Immature natural killer cell (primary cell): ENCODE data around the gene GDAP1L1. TPM values are rescaled to one million over a fixed set of nuclear protein-coding genes. Genes with fewer than 3 reads are reported as not detected.
A peak's percentile ranks its signal among the peaks of the same experiment; 100 is the strongest.
"Not testable (repeated sequence)": the region's sequence is repeated elsewhere in the genome, so short reads cannot be mapped to it uniquely, and the experiment has no call there.

ENCODE experiments used
- DNase-seq, 3 donors: peaks; one replicate each; pipeline ENCODE4 v3.0.0; 2022; ENCODE audit warnings: mixed read lengths in 1 of 3
- H3K27ac Mint-ChIP-seq, 6 donors: one replicate each; pipeline ENCODE4 v1.8.0; 2020; ENCODE audit warnings: mixed read lengths in 6 of 6, mild to moderate bottlenecking in 5 of 6, inconsistent platforms in 4 of 6, moderate library complexity in 3 of 6
- H3K27me3 Mint-ChIP-seq, 3 donors: one replicate each; pipeline ENCODE4 v1.8.0; 2020 to 2021; ENCODE audit warnings: low read depth in 3 of 3, mild to moderate bottlenecking in 3 of 3, mixed read lengths in 3 of 3, moderate library complexity in 3 of 3, inconsistent platforms in 1 of 3
- H3K36me3 Mint-ChIP-seq, 3 donors: one replicate each; pipeline ENCODE4 v1.8.0; 2020; ENCODE audit warnings: mixed read lengths in 3 of 3, inconsistent platforms in 2 of 3, mild to moderate bottlenecking in 2 of 3
- H3K4me1 Mint-ChIP-seq, 2 donors: one replicate each; pipeline ENCODE4 v1.8.0; 2020; ENCODE audit warnings: inconsistent platforms in 2 of 2, mild to moderate bottlenecking in 2 of 2, mixed read lengths in 2 of 2, moderate library complexity in 1 of 2
- H3K4me3 Mint-ChIP-seq, 5 donors: one replicate each; pipeline ENCODE4 v1.8.0; 2020; ENCODE audit warnings: mild to moderate bottlenecking in 5 of 5, mixed read lengths in 5 of 5, inconsistent platforms in 3 of 5, moderate library complexity in 3 of 5
- H3K9me3 Mint-ChIP-seq, 6 donors: one replicate each; pipeline ENCODE4 v1.8.0; 2020; ENCODE audit warnings: mild to moderate bottlenecking in 6 of 6, mixed read lengths in 6 of 6, inconsistent platforms in 4 of 6, moderate library complexity in 3 of 6
- polyA plus RNA-seq, 3 donors: library from polyadenylated mRNA; unstranded; fragments of 300-500 nt; fragmentation: Illumina TruSeq; gene quantifications; one replicate each; pipeline ENCODE4 v1.2.3, GENCODE V29; 2021

GDAP1L1 gene
- polyA plus RNA-seq, 3 donors from 2014 or later: not detected

DNA sequence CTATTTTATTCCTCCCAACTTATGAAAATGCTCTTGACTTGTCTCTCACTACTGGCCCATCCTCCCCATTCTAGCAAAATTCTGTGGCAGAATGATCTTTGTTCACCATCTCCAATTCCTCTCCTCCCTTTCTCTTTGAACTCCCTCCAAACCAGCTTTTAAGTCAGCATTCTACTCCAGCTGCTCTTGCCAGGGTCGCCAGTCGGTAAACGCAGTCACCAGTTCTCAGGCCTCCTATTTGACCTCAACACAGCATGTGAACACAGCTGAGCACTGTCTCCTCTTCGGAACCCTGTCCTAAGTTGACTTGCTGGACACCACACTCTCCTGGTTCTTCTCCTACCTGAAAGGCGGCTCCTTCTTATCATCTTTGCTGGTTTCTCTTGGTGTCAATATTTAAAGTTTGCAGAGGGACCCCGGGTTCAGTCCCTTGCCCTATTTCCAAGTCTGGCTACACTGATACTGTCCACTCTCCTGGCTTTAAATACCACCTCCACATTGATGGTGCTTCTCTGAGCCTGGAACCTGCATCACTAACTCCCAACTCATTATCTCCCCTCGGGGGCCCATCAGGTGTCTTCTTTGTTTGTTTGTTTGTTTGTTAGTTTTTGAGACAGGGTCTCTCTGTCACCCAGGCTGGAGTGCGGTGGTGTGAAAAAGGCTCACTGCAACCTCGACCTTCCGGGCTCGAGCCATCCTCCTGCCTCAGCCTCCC, 27.4 kb downstream of the GDAP1L1 start:
- Mint-ChIP-seq H3K9me3 (no peaks in the 10 kb centered on the region), H3K4me1 (no peaks in the 10 kb centered on the region), H3K4me3 (no peak overlapping the region), H3K36me3 (peaks cover under 1 to 6% (median 5%) of the 10 kb centered on the region in 3 donors), H3K27me3 (peaks cover 0 to 2% (median 1%) of the 10 kb centered on the region in 3 donors), H3K27ac (no peak overlapping the region)
- DNase-seq: no peak

DNA sequence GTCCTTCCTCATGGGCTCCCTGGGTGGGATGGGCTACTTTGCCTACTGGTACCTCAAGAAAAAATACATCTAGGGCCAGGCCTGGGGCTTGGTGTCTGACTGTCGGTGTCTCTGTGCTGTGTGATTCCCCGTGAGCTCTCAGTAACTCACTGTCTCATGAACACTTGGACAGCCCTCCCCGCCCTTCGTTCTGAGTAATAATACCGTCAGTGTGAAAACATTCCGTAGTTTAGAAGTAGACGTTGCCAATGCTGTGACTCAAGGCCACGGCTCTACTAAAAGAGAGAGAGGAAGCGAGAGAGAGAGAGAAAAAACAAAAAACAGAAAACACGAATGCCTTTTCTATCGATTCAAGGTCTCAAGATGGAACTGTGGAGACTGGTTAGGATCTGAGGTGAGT, 32.1 kb downstream of the GDAP1L1 start:
- DNase-seq: no peak
- peaks cover 0 to 5% (median 0%) of the 10 kb centered on the region in 3 donors for H3K36me3 Mint-ChIP-seq
- H3K27ac Mint-ChIP-seq: peak overlapping the region in 1 of 6 donors; percentile 30
- no peaks in the 10 kb centered on the region for H3K9me3 Mint-ChIP-seq
- H3K4me1 Mint-ChIP-seq: peaks cover 4 to 7% of the 10 kb centered on the region in 2 donors
- peaks cover 0 to 2% (median 0%) of the 10 kb centered on the region in 3 donors for H3K27me3 Mint-ChIP-seq
- H3K4me3 Mint-ChIP-seq: no peak overlapping the region

DNA sequence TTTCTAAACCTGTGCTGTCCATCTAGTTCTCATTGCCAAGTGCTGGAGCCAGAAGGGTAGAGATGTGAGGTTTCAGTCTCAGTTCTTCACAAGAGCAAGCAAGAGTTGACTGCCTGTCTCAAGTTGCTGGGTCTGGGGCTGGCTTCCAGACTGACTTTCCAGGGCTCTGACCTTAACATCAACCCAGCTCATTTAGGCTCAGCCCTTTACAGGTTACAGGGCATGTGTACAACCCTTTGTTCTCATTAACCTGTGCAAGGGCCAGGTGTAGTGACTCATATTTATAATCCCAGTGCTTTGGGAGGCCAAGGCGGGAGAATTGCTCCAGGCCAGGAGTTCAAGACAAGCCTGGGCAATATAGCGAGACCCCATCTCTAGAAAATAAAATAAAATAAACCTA, 33.3 kb downstream of the GDAP1L1 start:
- Mint-ChIP-seq H3K27me3 (peaks cover 0 to 2% (median 0%) of the 10 kb centered on the region in 3 donors), H3K4me3 (no peak overlapping the region), H3K9me3 (no peaks in the 10 kb centered on the region), H3K27ac (no peak overlapping the region), H3K4me1 (peaks cover 4 to 7% of the 10 kb centered on the region in 2 donors), H3K36me3 (peaks cover 0 to 5% (median 0%) of the 10 kb centered on the region in 3 donors)
- DNase-seq: no peak

DNA sequence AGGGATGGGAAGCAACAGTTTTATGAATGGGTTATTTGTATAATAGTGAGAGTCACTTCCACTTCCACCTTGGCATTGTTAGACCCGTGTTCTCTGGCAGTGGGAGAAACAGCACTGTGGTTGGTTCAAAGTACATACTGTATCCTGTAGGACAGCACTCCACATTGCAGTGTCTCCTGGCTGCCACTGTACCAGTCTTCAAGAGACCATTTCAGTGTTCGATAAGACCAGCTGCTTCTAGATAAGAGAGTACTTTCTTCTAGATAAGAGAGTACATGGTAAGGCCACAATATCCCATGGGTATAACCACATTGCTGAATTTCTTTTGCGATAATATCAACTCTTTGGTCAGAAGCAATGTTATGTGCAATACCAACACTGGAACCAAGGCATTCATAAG, 35.1 kb downstream of the GDAP1L1 start:
- Mint-ChIP-seq H3K9me3 (no peaks in the 10 kb centered on the region), H3K36me3 (peaks cover 0 to 4% (median 0%) of the 10 kb centered on the region in 3 donors), H3K27ac (no peak overlapping the region), H3K4me1 (peaks cover 4 to 7% of the 10 kb centered on the region in 2 donors), H3K4me3 (no peak overlapping the region), H3K27me3 (no peaks in the 10 kb centered on the region)
- no peak for DNase-seq

DNA sequence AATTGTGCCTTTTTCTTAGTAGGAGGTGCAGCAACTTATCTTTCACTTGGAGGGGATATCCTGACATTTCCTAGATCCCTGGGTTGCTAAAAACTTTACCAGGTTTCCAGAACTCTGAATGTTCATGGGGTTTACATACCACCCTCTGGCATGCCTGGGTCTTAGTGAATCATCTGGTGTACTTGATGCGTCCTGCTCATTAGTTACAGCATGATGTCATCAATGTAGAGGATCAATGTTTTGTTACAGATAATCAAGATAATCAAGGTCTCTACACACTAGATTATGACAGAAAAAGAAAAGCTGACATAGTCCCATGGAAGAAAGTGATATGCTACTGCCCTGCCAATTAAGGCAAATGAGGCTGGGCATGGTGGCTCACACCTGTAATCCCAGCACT, 36.9 kb downstream of the GDAP1L1 start:
- Mint-ChIP-seq H3K4me1 (peaks cover 4 to 7% of the 10 kb centered on the region in 2 donors), H3K9me3 (no peaks in the 10 kb centered on the region), H3K27ac (no peak overlapping the region), H3K4me3 (no peak overlapping the region), H3K36me3 (peaks cover 0 to 8% (median 3%) of the 10 kb centered on the region in 3 donors), H3K27me3 (no peaks in the 10 kb centered on the region)
- no peak for DNase-seq

DNA sequence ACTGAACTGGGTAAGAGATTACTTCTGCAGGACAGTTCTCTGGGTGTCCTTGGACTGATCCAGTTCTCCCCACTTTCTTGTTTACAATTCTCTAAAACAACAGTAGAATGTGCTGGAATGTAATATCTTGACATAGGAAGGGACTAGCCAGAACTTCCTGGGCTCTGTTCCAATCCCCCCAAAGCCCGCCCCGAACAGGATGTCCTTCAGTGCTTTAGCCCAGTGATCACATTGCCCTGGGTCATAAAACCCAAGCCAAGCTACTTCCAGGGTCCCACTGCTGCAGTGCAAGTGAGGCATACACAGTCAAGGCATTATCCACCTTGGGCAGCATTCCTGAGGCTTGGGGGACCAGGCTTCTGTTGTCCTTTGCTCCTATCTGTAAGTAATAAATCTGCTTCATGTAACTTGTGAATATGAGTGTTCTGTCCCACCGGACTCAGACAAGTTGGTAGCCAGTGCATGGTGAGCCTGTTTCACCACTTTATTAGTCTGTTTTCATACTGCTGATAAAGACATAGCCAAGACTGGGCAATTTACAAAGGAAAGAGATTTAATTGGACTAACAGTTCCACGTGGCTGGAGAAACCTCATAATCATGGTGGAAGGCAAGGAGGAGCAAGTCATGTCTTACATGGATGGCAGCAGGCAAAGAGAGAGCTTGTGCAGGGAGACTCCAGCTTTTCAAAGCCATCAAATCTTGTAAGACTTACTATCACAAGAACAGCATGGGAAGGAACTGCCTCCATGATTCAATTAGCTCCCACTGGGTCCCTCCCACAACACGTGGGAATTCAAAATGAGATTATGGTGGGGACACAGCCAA, 40.4 kb downstream of the GDAP1L1 start:
- Mint-ChIP-seq H3K27me3 (no peaks in the 10 kb centered on the region), H3K4me3 (no peak overlapping the region), H3K36me3 (peaks cover 4 to 13% (median 11%) of the 10 kb centered on the region in 3 donors), H3K9me3 (no peaks in the 10 kb centered on the region), H3K4me1 (no peaks in the 10 kb centered on the region), H3K27ac (no peak overlapping the region)
- DNase-seq: no peak

DNA sequence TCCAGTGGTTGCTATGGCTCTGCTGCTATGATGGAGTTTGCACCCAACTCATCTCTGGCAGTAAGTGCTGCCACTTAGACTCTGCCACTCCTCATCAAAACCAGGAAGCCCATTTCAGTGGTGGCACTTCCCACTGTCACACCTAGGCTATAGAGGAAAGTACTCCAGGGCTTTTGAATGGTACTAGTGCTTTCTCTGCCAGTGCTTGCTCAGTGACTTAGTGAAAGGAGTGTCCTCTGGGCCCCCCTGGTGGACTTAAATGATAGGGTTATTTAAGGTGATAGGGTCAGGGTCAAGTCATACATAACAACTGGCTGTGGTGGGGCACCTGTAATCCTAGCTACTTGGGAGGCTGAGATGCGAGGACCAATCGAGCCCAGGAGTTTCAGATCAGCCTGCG, 41.1 kb downstream of the GDAP1L1 start:
- Mint-ChIP-seq H3K27ac (no peak overlapping the region), H3K27me3 (no peaks in the 10 kb centered on the region), H3K36me3 (peaks cover 4 to 13% (median 11%) of the 10 kb centered on the region in 3 donors), H3K4me1 (no peaks in the 10 kb centered on the region), H3K4me3 (no peak overlapping the region), H3K9me3 (no peaks in the 10 kb centered on the region)
- DNase-seq: peak; percentile 6 to 10 (median 8)

DNA sequence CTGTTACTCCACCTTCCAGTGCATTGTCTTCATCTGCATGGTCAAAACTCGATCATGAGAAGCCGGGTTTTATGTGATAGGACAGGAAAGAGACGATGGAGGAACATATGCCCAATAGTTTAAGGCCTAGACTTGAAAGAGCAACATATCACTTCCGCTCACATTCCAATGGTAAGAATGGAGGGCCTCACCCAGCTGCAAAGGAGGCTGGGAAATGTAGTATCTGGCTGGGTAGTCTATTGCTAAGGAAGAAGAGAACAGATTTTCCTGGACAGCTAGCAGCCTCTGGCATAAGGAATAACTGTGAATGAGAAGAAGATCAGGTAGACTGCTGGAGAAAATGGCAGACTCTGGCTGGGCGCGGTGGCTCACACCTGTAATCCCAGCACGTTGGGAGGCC, 44.6 kb downstream of the GDAP1L1 start:
- Mint-ChIP-seq H3K36me3 (peaks cover 4 to 13% (median 11%) of the 10 kb centered on the region in 3 donors), H3K27me3 (no peaks in the 10 kb centered on the region), H3K4me3 (no peak overlapping the region), H3K27ac (no peak overlapping the region), H3K9me3 (no peaks in the 10 kb centered on the region), H3K4me1 (no peaks in the 10 kb centered on the region)
- no peak for DNase-seq

DNA sequence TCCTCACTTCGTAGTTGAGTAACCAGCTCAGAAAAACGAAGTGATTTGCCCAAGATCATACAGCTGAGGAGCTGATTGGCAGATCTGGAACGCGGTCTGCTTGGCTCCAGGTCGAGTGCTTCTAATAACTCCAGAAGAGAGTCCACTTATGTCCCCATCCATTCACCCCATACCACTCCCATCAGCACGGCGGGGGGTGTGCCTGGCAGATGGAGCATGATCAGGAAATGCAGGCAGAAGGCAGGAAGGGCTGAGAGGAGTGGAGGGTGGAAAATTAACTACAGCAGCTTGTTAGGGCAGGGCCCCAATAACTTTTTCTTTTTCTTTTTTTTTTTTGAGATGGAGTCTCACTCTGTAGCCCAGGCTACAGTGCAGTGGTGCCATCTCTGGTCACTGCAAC, 48.9 kb downstream of the GDAP1L1 start:
- Mint-ChIP-seq H3K27me3 (peaks cover 0 to 2% (median 0%) of the 10 kb centered on the region in 3 donors), H3K27ac (peak overlapping the region in 1 of 6 donors; percentile 57), H3K9me3 (no peaks in the 10 kb centered on the region), H3K36me3 (peaks cover 0 to 5% (median 2%) of the 10 kb centered on the region in 3 donors), H3K4me1 (peaks cover 0 to 4% of the 10 kb centered on the region in 2 donors), H3K4me3 (no peak overlapping the region)
- no peak for DNase-seq

DNA sequence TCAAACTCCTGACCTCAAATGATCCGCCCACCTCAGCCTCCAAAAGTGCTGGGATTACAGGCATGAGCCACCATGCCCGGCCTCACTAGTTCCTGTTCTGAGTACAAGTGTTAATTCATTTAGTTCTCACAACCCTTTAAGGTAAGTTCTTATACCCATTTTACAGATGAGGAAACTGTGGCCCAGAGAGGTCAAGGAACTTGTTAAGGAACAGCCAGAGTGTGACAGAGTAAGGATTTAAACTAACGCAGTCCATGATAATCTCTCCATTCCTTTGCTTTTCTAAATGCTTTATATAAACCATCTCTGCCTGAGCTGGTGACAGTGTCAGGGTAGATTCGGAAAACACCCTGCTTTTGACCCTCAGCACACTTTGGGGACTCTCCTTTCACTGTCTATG, 50.6 kb downstream of the GDAP1L1 start:
- Mint-ChIP-seq H3K4me1 (peaks cover 0 to 4% of the 10 kb centered on the region in 2 donors), H3K4me3 (no peak overlapping the region), H3K36me3 (peaks cover 0 to 6% (median 0%) of the 10 kb centered on the region in 3 donors), H3K27ac (no peak overlapping the region), H3K9me3 (no peaks in the 10 kb centered on the region), H3K27me3 (peaks cover 0 to 2% (median 0%) of the 10 kb centered on the region in 3 donors)
- no peak for DNase-seq

DNA sequence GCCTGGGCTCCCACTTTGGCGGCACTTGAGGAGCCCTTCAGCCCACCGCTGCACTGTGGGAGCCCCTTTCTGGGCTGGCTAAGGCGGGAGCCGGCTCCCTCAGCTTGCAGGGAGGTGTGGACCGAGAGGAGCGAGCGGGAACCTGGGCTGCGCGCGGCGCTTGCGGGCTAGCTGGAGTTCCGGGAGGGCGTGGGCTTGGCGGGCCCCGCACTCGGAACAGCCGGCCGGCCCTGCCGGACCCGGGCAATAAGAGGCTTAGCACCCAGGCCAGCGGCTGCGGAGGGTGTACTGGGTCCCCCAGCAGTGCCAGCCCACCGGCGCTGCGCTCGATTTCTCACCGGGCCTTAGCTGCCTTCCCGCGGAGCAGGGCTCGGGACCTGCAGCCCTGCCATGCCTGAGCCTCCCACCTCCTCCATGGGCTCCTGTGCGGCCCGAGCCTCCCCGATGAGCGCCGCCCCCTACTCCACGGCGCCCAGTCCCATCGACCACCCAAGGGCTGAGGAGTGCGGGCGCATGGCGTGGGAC, 52.0 kb downstream of the GDAP1L1 start:
- not testable (repeated sequence) for H3K4me3 Mint-ChIP-seq, H3K9me3 Mint-ChIP-seq, H3K4me1 Mint-ChIP-seq, DNase-seq, H3K27me3 Mint-ChIP-seq, H3K36me3 Mint-ChIP-seq, H3K27ac Mint-ChIP-seq

DNA sequence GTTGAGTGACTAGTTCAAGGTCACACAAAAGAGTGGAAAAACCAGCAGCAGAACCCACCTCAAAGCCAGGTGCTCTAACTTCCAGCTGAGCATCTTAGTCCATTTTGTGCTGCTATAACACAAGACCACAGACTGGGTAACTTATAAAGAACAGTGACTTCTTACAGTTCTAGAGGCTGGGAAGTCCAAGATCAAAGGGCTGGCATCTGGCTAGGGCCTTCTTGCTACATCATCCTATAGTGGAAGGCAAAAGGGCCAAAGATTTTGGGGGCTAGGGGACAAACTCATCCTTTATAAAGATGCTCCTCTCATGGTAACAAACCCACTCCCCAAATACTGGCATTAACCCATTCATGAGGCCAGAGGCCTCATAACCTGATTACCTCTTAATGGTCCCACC, 54.2 kb downstream of the GDAP1L1 start:
- H3K4me1 Mint-ChIP-seq: peaks cover 0 to 4% of the 10 kb centered on the region in 2 donors
- no peak for DNase-seq
- H3K9me3 Mint-ChIP-seq: no peaks in the 10 kb centered on the region
- H3K27ac Mint-ChIP-seq: no peak overlapping the region
- H3K4me3 Mint-ChIP-seq: no peak overlapping the region
- H3K27me3 Mint-ChIP-seq: peaks cover 0 to 2% (median 2%) of the 10 kb centered on the region in 3 donors
- H3K36me3 Mint-ChIP-seq: peaks cover 0 to 10% (median 0%) of the 10 kb centered on the region in 3 donors

DNA sequence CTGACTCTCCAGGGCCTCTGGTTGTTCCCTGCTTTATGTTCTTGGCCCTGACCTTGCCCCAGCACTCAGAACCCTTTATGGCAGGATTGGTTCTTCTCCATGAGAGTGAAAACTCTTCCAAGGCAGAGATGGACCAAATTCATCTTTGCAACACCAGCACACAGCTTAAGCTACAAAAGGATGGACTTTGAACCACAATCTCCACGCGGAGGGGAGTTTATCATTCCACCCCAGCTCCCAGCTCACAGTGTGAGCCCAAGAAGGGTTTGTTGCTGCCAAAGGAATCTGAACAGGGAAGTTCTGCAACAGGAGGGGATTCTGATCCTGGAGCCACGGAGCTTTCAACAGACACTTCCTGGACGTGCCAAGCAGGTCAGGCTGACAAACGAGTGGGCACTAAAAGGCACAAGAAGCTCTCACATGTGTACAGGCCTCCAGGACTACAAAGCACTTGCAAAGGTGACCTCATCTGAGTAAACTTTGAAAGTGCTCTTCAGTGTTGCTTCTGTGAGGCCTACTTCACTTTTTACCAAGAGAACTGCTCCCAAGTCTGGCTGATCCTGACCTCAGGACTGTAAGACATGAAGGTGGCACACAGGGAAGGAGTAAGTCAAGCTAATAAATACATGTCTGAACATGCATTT, 55.0 kb downstream of the GDAP1L1 start:
- H3K4me1 Mint-ChIP-seq: peaks cover 0 to 7% of the 10 kb centered on the region in 2 donors
- no peak overlapping the region for H3K4me3 Mint-ChIP-seq
- H3K27ac Mint-ChIP-seq: peak overlapping the region in 1 of 6 donors; percentile 52
- no peak for DNase-seq
- peaks cover 0 to 13% (median 0%) of the 10 kb centered on the region in 3 donors for H3K36me3 Mint-ChIP-seq
- no peaks in the 10 kb centered on the region for H3K9me3 Mint-ChIP-seq
- peaks cover 2% of the 10 kb centered on the region in 3 donors for H3K27me3 Mint-ChIP-seq
